ENCODE data around the gene SMURF2. TPM values are rescaled to one million over a fixed set of nuclear protein-coding genes. Genes with fewer than 3 reads are reported as not detected.
A peak's percentile ranks its signal among the peaks of the same experiment; 100 is the strongest.

The SMURF2 gene
- total and polyA plus RNA-seq, 9 of the 15 experiments (the other 6 are each of a cell fraction or from before 2014, with no cell fraction given) = 3.8 to 22.0 (median 14.8) TPM

- no peak for TF ChIP-seq ZFP91 (CRISPR knock-in tag; IDR thresholded peaks at IDR 0.05)
- TF ChIP-seq NBN (IDR thresholded peaks at IDR 0.05; ENCODE audit: low read depth) = no peak
- TF ChIP-seq GATAD2A (IDR thresholded peaks at IDR 0.05) = no peak
- TF ChIP-seq, protein P1, sequence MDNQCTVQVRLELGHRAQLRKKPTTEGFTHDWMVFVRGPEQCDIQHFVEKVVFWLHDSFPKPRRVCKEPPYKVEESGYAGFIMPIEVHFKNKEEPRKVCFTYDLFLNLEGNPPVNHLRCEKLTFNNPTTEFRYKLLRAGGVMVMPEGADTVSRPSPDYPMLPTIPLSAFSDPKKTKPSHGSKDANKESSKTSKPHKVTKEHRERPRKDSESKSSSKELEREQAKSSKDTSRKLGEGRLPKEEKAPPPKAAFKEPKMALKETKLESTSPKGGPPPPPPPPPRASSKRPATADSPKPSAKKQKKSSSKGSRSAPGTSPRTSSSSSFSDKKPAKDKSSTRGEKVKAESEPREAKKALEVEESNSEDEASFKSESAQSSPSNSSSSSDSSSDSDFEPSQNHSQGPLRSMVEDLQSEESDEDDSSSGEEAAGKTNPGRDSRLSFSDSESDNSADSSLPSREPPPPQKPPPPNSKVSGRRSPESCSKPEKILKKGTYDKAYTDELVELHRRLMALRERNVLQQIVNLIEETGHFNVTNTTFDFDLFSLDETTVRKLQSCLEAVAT (IDR thresholded peaks at IDR 0.05) = no peak
- no peak for TF ChIP-seq XRCC5 (IDR thresholded peaks at IDR 0.05; ENCODE audit: low read depth, low read length)
- TF ChIP-seq, protein P2, sequence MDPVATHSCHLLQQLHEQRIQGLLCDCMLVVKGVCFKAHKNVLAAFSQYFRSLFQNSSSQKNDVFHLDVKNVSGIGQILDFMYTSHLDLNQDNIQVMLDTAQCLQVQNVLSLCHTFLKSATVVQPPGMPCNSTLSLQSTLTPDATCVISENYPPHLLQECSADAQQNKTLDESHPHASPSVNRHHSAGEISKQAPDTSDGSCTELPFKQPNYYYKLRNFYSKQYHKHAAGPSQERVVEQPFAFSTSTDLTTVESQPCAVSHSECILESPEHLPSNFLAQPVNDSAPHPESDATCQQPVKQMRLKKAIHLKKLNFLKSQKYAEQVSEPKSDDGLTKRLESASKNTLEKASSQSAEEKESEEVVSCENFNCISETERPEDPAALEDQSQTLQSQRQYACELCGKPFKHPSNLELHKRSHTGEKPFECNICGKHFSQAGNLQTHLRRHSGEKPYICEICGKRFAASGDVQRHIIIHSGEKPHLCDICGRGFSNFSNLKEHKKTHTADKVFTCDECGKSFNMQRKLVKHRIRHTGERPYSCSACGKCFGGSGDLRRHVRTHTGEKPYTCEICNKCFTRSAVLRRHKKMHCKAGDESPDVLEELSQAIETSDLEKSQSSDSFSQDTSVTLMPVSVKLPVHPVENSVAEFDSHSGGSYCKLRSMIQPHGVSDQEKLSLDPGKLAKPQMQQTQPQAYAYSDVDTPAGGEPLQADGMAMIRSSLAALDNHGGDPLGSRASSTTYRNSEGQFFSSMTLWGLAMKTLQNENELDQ (CRISPR knock-in tag; IDR thresholded peaks at IDR 0.05; ENCODE audit: borderline replicate concordance) = no peak
- no peak for TF ChIP-seq MCM3 (IDR thresholded peaks at IDR 0.05)
- TF ChIP-seq NKRF (IDR thresholded peaks at IDR 0.05; ENCODE audit: borderline replicate concordance) = no peak
- TF ChIP-seq IFI16 (CRISPR knock-in tag; IDR thresholded peaks at IDR 0.05) = no peak
- peak; percentile 49; the same call in 1 of the 2 replicates for TF ChIP-seq GABPB1 (CRISPR knock-in tag; IDR thresholded peaks at IDR 0.05)
- no peak for TF ChIP-seq RCOR1 (IDR thresholded peaks at IDR 0.05; ENCODE audit: borderline replicate concordance in 1 of 2, low read depth in 2 of 2, low read length in 2 of 2)
- TF ChIP-seq GABPA (tag; conservative IDR thresholded peaks at IDR 0.05; ENCODE audit: low read depth) = peak; percentile 49; the same call in 1 of the 2 replicates
- no peak for TF ChIP-seq CHD2 (IDR thresholded peaks at IDR 0.05; ENCODE audit: low read depth, low read length)
- 0 out of 2 replicates have a peak, but pooled peaks have one; percentile 17 for TF ChIP-seq CREM (IDR thresholded peaks at IDR 0.05; ENCODE audit: low read depth)
- TF ChIP-seq ARID3A (IDR thresholded peaks at IDR 0.05; ENCODE audit: borderline replicate concordance, low read depth, low read length) = no peak
- TF ChIP-seq ATF7 (IDR thresholded peaks at IDR 0.05) = peak; percentile 33; the same call in 1 of the 2 replicates
- no peak for TF ChIP-seq ZNF436 (CRISPR knock-in tag; IDR thresholded peaks at IDR 0.05)
- TF ChIP-seq ZNF253 (CRISPR knock-in tag; conservative IDR thresholded peaks at IDR 0.05) = no peak
- TF ChIP-seq ADNP (tag; IDR thresholded peaks at IDR 0.05) = no peak
- peak; percentile 55; the same call in 1 of the 2 replicates for TF ChIP-seq POLR2A (conservative IDR thresholded peaks at IDR 0.05)
Observed at GRCh38 chr17:64661976-64662773, at the start of gene SMURF2 (continued).

All from K562 (cell line).